ENCODE results near the gene SMARCAD1. TPM values are rescaled to one million over a fixed set of nuclear protein-coding genes. Genes with fewer than 3 reads are reported as not detected.
A peak's percentile ranks its signal among the peaks of the same experiment; 100 is the strongest.

Gene SMARCAD1, protein sequence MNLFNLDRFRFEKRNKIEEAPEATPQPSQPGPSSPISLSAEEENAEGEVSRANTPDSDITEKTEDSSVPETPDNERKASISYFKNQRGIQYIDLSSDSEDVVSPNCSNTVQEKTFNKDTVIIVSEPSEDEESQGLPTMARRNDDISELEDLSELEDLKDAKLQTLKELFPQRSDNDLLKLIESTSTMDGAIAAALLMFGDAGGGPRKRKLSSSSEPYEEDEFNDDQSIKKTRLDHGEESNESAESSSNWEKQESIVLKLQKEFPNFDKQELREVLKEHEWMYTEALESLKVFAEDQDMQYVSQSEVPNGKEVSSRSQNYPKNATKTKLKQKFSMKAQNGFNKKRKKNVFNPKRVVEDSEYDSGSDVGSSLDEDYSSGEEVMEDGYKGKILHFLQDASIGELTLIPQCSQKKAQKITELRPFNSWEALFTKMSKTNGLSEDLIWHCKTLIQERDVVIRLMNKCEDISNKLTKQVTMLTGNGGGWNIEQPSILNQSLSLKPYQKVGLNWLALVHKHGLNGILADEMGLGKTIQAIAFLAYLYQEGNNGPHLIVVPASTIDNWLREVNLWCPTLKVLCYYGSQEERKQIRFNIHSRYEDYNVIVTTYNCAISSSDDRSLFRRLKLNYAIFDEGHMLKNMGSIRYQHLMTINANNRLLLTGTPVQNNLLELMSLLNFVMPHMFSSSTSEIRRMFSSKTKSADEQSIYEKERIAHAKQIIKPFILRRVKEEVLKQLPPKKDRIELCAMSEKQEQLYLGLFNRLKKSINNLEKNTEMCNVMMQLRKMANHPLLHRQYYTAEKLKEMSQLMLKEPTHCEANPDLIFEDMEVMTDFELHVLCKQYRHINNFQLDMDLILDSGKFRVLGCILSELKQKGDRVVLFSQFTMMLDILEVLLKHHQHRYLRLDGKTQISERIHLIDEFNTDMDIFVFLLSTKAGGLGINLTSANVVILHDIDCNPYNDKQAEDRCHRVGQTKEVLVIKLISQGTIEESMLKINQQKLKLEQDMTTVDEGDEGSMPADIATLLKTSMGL
- 45.0 TPM for total RNA-seq
- polyA plus RNA-seq, result 20.1 TPM
- long read RNA-seq, donor 1, full-length matches to known transcripts, result 1 of 1 reads
- long read RNA-seq, donor 1, partial matches to known transcripts, result 0 of 1 reads
- long read RNA-seq, donor 1, other reads (novel, unspliced or antisense), result 0 of 1 reads
- long read RNA-seq, donor 2, result 0 reads
- long read RNA-seq, donor 3, full-length matches to known transcripts, result 3 of 3 reads
- long read RNA-seq, donor 3, partial matches to known transcripts, result 0 of 3 reads
- long read RNA-seq, donor 3, other reads (novel, unspliced or antisense), result 0 of 3 reads
- long read RNA-seq, donor 4, full-length matches to known transcripts, result 1 of 6 reads
- long read RNA-seq, donor 4, partial matches to known transcripts, result 5 of 6 reads
- long read RNA-seq, donor 4, other reads (novel, unspliced or antisense), result 0 of 6 reads
- long read RNA-seq, donor 5, full-length matches to known transcripts, result 3 of 13 reads
- long read RNA-seq, donor 5, partial matches to known transcripts, result 10 of 13 reads
- long read RNA-seq, donor 5, other reads (novel, unspliced or antisense), result 0 of 13 reads
- long read RNA-seq, donor 6, full-length matches to known transcripts, result 3 of 3 reads
- long read RNA-seq, donor 6, partial matches to known transcripts, result 0 of 3 reads
- long read RNA-seq, donor 6, other reads (novel, unspliced or antisense), result 0 of 3 reads
- long read RNA-seq, donor 7, full-length matches to known transcripts, result 5 of 5 reads
- long read RNA-seq, donor 7, partial matches to known transcripts, result 0 of 5 reads
- long read RNA-seq, donor 7, other reads (novel, unspliced or antisense), result 0 of 5 reads
- long read RNA-seq, donor 8, full-length matches to known transcripts, result 1 of 1 reads
- long read RNA-seq, donor 8, partial matches to known transcripts, result 0 of 1 reads
- long read RNA-seq, donor 8, other reads (novel, unspliced or antisense), result 0 of 1 reads
- long read RNA-seq, donor 9, full-length matches to known transcripts, result 3 of 3 reads
- long read RNA-seq, donor 9, partial matches to known transcripts, result 0 of 3 reads
- long read RNA-seq, donor 9, other reads (novel, unspliced or antisense), result 0 of 3 reads
- long read RNA-seq, donor 10, full-length matches to known transcripts, result 1 of 1 reads
- long read RNA-seq, donor 10, partial matches to known transcripts, result 0 of 1 reads
- long read RNA-seq, donor 10, other reads (novel, unspliced or antisense), result 0 of 1 reads

DNA sequence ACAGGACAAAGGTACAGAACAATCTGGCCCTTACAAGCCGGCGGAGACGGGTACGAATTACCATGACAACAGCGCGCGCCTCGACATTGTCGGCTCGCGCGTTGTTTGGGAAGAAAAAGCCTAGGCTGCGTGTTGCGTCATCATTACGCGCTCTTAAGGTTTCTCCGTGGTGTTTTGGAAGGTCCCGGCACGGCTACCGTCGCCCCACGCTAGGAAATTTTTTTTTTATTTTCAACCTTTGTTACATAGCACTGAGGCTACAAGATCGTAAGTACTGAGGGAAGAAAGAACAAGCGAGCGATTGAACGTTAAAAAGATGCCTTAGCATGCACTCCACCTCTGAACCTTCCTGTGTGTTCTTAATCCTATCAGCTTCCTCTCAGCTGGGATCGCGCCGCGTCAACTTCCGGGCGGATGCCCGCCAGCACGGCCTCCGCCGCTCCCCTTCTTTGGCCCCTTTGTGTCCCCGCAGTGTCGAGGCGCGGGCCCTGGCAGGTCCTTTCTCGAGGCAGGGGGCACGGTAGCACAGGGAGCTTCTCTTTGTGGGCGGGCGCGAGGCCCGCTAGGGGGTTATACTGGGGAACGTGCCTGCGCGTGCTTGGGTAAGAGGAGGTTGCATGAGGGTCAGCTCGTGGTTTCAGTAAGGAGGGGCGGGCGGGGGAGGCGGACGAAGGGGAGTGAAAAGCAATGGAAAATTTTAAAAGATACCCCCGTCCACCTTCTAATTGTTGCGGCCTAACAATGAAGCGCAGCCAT lies at the start of gene SMARCAD1:
SMARCAD1 (plus strand) TSS at position 397 of the 756 bp plus-strand sequence. CDS start 530 bp downstream, outside the sequence.
- under 1% methylated on average over 57 of the region's 57 CpGs for WGBS
- Histone ChIP-seq H3K4me1 (ENCODE audit: control insufficient read depth in 2 of 2, insufficient read depth in 2 of 2, low read length in 2 of 2) (peaks cover 7 to 8% of the 10 kb centered on the region in 2 donors), H3K36me3 (ENCODE audit: control insufficient read depth in 2 of 2, insufficient read depth in 2 of 2, low read length in 1 of 2) (peaks cover 6 to 24% of the 10 kb centered on the region in 2 donors), H3K4me3 (ENCODE audit: low read length in 2 of 2) (peak within 1 kb of the TSS; percentile 62 to 86), H3K9me3 (ENCODE audit: control insufficient read depth in 2 of 2, insufficient read depth in 1 of 2, low read length in 1 of 2) (no peaks in the 10 kb centered on the region), H3K27ac (ENCODE audit: low read depth in 1 of 2, low read length in 1 of 2) (peak within 1 kb of the TSS; percentile 89 to 97), H3K27me3 (ENCODE audit: control insufficient read depth in 2 of 2, insufficient read depth in 1 of 2, low read length in 1 of 2) (no peaks in the 10 kb centered on the region)
- DNase-seq (ENCODE audit: low read depth in 6 of 9, low spot score in 9 of 9), result peak; percentile 86 to 98 (median 95)

DNA sequence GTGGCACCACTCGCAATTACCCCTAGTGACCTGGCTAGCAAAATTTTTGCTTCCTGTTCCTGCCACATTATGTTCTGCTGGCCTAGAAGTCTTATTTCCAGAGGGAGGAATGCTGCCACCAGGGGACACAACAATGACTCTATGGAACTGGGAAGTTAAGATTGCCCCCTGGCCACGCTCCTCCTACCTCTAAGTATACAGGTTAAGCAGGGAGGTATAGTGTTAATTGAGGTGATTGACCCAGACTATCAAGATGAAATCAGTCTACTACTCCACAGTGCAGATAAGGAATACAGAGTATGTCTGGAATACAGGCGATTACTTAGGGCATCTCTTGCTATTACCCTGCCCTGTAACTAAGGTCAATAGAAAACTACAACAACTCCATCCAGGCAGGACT lies 48.8 kb upstream of the SMARCAD1 start:
- no peak for DNase-seq (ENCODE audit: low read depth in 6 of 9, low spot score in 9 of 9)
- no peak overlapping the region for H3K4me3 ChIP-seq (ENCODE audit: low read length in 2 of 2)
- H3K27ac ChIP-seq (ENCODE audit: low read depth in 1 of 2, low read length in 1 of 2), result no peak overlapping the region
- H3K36me3 ChIP-seq (ENCODE audit: control insufficient read depth in 2 of 2, insufficient read depth in 2 of 2, low read length in 1 of 2), result no peaks in the 10 kb centered on the region
- H3K4me1 ChIP-seq (ENCODE audit: control insufficient read depth in 2 of 2, insufficient read depth in 2 of 2, low read length in 2 of 2), result no peaks in the 10 kb centered on the region
- 97% methylated on average over 3 of the region's 3 CpGs for WGBS
- H3K9me3 ChIP-seq (ENCODE audit: control insufficient read depth in 2 of 2, insufficient read depth in 1 of 2, low read length in 1 of 2), result peaks cover 0 to 6% of the 10 kb centered on the region in 2 donors
- no peaks in the 10 kb centered on the region for H3K27me3 ChIP-seq (ENCODE audit: control insufficient read depth in 2 of 2, insufficient read depth in 1 of 2, low read length in 1 of 2)

DNA sequence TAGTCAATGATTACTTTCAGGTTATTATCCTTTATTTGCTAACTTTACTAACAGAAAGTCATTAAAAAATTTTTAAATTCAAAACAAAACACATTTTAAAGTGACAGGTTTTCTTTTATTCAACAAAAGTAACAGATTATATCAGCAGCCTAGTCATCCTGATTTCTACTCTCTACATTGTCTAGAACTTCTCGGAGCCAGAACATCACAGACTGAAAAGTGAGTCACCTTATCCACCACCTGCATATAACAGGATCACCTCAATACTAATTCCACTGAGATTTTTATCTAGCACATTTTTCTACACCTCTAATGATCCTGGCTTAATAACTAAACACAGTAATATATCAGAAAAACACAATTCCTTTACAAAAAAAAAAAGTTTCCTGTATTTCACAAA lies 47.9 kb upstream of the SMARCAD1 start:
- peaks cover 0 to 6% of the 10 kb centered on the region in 2 donors for H3K9me3 ChIP-seq (ENCODE audit: control insufficient read depth in 2 of 2, insufficient read depth in 1 of 2, low read length in 1 of 2)
- H3K4me3 ChIP-seq (ENCODE audit: low read length in 2 of 2), result no peak overlapping the region
- H3K27me3 ChIP-seq (ENCODE audit: control insufficient read depth in 2 of 2, insufficient read depth in 1 of 2, low read length in 1 of 2), result no peaks in the 10 kb centered on the region
- no peak overlapping the region for H3K27ac ChIP-seq (ENCODE audit: low read depth in 1 of 2, low read length in 1 of 2)
- WGBS, result 95% methylated on average over 1 of the region's 1 CpG
- no peaks in the 10 kb centered on the region for H3K4me1 ChIP-seq (ENCODE audit: control insufficient read depth in 2 of 2, insufficient read depth in 2 of 2, low read length in 2 of 2)
- DNase-seq (ENCODE audit: low read depth in 6 of 9, low spot score in 9 of 9), result no peak
- no peaks in the 10 kb centered on the region for H3K36me3 ChIP-seq (ENCODE audit: control insufficient read depth in 2 of 2, insufficient read depth in 2 of 2, low read length in 1 of 2)

DNA sequence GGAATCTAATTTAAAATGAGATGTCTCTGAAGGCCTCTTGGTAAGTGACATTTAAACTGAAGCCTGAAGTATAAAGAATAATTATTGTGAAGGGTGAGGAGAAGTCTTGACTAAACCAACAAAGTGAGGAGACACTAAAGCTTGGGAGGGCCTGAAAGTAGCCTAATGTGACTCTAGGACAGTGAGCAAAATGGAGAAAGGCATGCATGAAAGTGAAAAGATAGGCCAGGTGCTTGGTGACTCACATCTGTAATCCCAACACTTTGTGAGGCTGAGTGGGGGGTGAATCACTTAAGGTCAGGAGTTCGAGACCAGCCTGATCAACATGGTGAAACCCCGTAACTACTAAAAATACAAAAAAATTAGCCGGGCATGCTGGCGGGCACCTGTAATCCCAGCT lies 46.9 kb upstream of the SMARCAD1 start:
- Histone ChIP-seq H3K9me3 (ENCODE audit: control insufficient read depth in 2 of 2, insufficient read depth in 1 of 2, low read length in 1 of 2) (peaks cover 0 to 2% of the 10 kb centered on the region in 2 donors), H3K27ac (ENCODE audit: low read depth in 1 of 2, low read length in 1 of 2) (no peak overlapping the region), H3K4me3 (ENCODE audit: low read length in 2 of 2) (no peak overlapping the region), H3K4me1 (ENCODE audit: control insufficient read depth in 2 of 2, insufficient read depth in 2 of 2, low read length in 2 of 2) (no peaks in the 10 kb centered on the region), H3K36me3 (ENCODE audit: control insufficient read depth in 2 of 2, insufficient read depth in 2 of 2, low read length in 1 of 2) (no peaks in the 10 kb centered on the region), H3K27me3 (ENCODE audit: control insufficient read depth in 2 of 2, insufficient read depth in 1 of 2, low read length in 1 of 2) (no peaks in the 10 kb centered on the region)
- 98% methylated on average over 4 of the region's 4 CpGs for WGBS
- DNase-seq (ENCODE audit: low read depth in 6 of 9, low spot score in 9 of 9), result no peak

DNA sequence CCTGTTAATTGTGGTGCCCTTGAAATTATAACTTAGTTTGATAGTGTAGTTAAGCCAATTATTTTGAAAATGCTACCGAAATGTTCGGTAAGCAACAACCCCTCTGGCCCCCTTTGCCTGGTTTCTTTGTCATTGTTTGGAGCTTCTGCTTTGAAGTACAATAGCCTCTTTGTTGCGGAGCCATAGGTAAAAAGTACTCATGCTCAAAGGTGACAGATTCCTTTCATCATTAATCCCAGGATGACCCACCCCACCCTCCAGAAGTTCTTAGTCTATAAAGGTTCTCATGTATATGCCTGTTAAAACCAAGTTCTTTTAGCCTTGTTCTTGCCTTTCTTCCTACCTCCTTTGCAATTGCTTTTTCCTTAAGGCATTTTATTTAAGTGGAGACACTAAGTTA lies 42.4 kb upstream of the SMARCAD1 start:
- Histone ChIP-seq H3K36me3 (ENCODE audit: control insufficient read depth in 2 of 2, insufficient read depth in 2 of 2, low read length in 1 of 2) (no peaks in the 10 kb centered on the region), H3K4me3 (ENCODE audit: low read length in 2 of 2) (no peak overlapping the region), H3K4me1 (ENCODE audit: control insufficient read depth in 2 of 2, insufficient read depth in 2 of 2, low read length in 2 of 2) (no peaks in the 10 kb centered on the region), H3K27ac (ENCODE audit: low read depth in 1 of 2, low read length in 1 of 2) (no peak overlapping the region), H3K9me3 (ENCODE audit: control insufficient read depth in 2 of 2, insufficient read depth in 1 of 2, low read length in 1 of 2) (peaks cover 0 to 3% of the 10 kb centered on the region in 2 donors), H3K27me3 (ENCODE audit: control insufficient read depth in 2 of 2, insufficient read depth in 1 of 2, low read length in 1 of 2) (no peaks in the 10 kb centered on the region)
- WGBS, result 96% methylated on average over 3 of the region's 3 CpGs
- DNase-seq (ENCODE audit: low read depth in 6 of 9, low spot score in 9 of 9), result no peak

DNA sequence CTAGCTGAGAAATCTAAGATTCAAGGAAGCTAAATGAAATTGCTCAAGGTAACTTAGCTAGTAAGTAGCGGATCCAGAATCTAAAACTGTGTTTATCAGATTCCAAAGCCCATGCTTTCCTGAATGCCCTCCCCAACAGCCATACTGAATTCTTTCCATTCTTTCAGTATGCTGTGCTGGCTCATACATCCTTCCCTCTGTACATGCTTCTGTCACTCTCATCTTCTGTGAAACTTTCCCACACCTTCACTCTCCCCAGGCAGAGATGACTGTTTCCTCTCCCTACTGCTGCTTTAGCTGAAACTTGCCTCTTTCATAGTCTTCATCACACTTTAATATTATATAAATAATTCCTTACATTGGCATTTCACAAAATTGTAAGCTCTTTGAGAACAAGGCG lies 39.3 kb upstream of the SMARCAD1 start:
- 95% methylated on average over 2 of the region's 2 CpGs for WGBS
- no peak overlapping the region for H3K4me3 ChIP-seq (ENCODE audit: low read length in 2 of 2)

DNA sequence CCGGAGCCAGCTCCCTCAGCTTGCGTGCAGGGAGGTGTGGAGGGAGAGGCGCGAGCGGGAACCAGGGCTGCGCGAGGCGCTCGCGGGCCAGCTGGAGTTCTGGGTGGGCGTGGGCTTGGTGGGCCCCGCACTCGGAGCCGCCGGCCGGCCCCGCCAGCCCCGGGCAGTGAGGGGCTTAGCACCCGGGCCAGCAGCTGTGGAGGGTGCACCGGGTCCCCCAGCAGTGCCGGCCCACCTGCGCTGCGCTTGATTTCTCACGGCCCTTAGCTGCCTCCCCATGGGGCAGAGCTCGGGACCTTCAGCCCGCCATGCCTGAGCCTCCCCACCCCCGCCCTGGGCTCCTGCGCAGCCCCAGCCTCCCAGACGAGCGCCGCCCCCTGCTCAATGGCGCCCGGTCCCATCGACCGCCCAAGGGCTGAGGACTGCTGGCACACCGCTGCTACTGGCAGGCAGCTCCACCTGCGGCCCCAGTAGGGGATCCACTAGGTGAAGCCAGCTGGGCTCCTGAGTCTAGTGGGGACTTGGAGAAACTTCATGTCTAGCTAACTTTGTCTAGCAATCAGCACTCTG lies 37.8 kb upstream of the SMARCAD1 start:
- 98% methylated on average over 37 of the region's 37 CpGs for WGBS
- Histone ChIP-seq H3K27me3 (ENCODE audit: control insufficient read depth in 2 of 2, insufficient read depth in 1 of 2, low read length in 1 of 2) (no peaks in the 10 kb centered on the region), H3K36me3 (ENCODE audit: control insufficient read depth in 2 of 2, insufficient read depth in 2 of 2, low read length in 1 of 2) (no peaks in the 10 kb centered on the region), H3K9me3 (ENCODE audit: control insufficient read depth in 2 of 2, insufficient read depth in 1 of 2, low read length in 1 of 2) (peaks cover 0 to 3% of the 10 kb centered on the region in 2 donors), H3K27ac (ENCODE audit: low read depth in 1 of 2, low read length in 1 of 2) (no peak overlapping the region), H3K4me1 (ENCODE audit: control insufficient read depth in 2 of 2, insufficient read depth in 2 of 2, low read length in 2 of 2) (no peaks in the 10 kb centered on the region), H3K4me3 (ENCODE audit: low read length in 2 of 2) (no peak overlapping the region)
- DNase-seq (ENCODE audit: low read depth in 6 of 9, low spot score in 9 of 9), result no peak

More for the DNA sequence above, 39.3 kb upstream of the SMARCAD1 start:
- Histone ChIP-seq H3K27ac (ENCODE audit: low read depth in 1 of 2, low read length in 1 of 2) (no peak overlapping the region), H3K36me3 (ENCODE audit: control insufficient read depth in 2 of 2, insufficient read depth in 2 of 2, low read length in 1 of 2) (no peaks in the 10 kb centered on the region), H3K27me3 (ENCODE audit: control insufficient read depth in 2 of 2, insufficient read depth in 1 of 2, low read length in 1 of 2) (no peaks in the 10 kb centered on the region), H3K4me1 (ENCODE audit: control insufficient read depth in 2 of 2, insufficient read depth in 2 of 2, low read length in 2 of 2) (no peaks in the 10 kb centered on the region), H3K9me3 (ENCODE audit: control insufficient read depth in 2 of 2, insufficient read depth in 1 of 2, low read length in 1 of 2) (peaks cover 0 to 3% of the 10 kb centered on the region in 2 donors)
- no peak for DNase-seq (ENCODE audit: low read depth in 6 of 9, low spot score in 9 of 9)

All from thymus (tissue), 14 donors.